ENCODE data around the gene ADRA1B. TPM values are rescaled to one million over a fixed set of nuclear protein-coding genes. Genes with fewer than 3 reads are reported as not detected.

Gene ADRA1B
- total RNA-seq, 2 experiments from 2014 or later: not detected

GRCh38 chr5:159888860-159889259 lies 27.4 kb upstream of the ADRA1B start:
- intact Hi-C loops (cut with micrococcal nuclease): no loop called here
- Mint-ChIP-seq H3K27ac (no peak overlapping the region), H3K36me3 (no peaks in the 10 kb centered on the region), H3K9me3 (no peaks in the 10 kb centered on the region), H3K27me3 (peaks cover 7% of the 10 kb centered on the region), H3K4me3 (no peak overlapping the region), H3K4me1 (ENCODE audit: low read depth) (no peaks in the 10 kb centered on the region)
- ChIA-PET POLR2A (no interaction called here), CTCF (no interaction called here)
- no peak for DNase-seq

GRCh38 chr5:159890141-159890540 lies 26.1 kb upstream of the ADRA1B start:
- Mint-ChIP-seq H3K27me3 (peaks cover 10% of the 10 kb centered on the region), H3K27ac (no peak overlapping the region), H3K9me3 (no peaks in the 10 kb centered on the region), H3K4me1 (ENCODE audit: low read depth) (no peaks in the 10 kb centered on the region), H3K4me3 (no peak overlapping the region), H3K36me3 (no peaks in the 10 kb centered on the region)
- POLR2A ChIA-PET: no interaction called here
- CTCF ChIA-PET: no interaction called here
- intact Hi-C loops (cut with micrococcal nuclease): no loop called here
- DNase-seq: no peak

- H3K27ac Mint-ChIP-seq: no peak overlapping the region
- peaks cover 14% of the 10 kb centered on the region for H3K27me3 Mint-ChIP-seq
- POLR2A ChIA-PET: no interaction called here
Observed at GRCh38 chr5:159891371-159891770, 24.9 kb upstream of the ADRA1B start.

GRCh38 chr5:159893040-159893695 lies 23.1 kb upstream of the ADRA1B start:
- ChIA-PET POLR2A (no interaction called here), CTCF (interaction anchor here (1.0 kb wide), 1 partner anchor 23 kb away, joined by 3 read pairs; no protein-coding TSS in a partner anchor)
- no peaks in the 10 kb centered on the region for H3K36me3 Mint-ChIP-seq
- no peak overlapping the region for H3K4me3 Mint-ChIP-seq
- intact Hi-C loops (cut with micrococcal nuclease): no loop called here
- H3K9me3 Mint-ChIP-seq: no peaks in the 10 kb centered on the region
- H3K27ac Mint-ChIP-seq: no peak overlapping the region
- H3K4me1 Mint-ChIP-seq (ENCODE audit: low read depth): no peaks in the 10 kb centered on the region
- H3K27me3 Mint-ChIP-seq: peaks cover 16% of the 10 kb centered on the region
- DNase-seq: no peak

More at GRCh38 chr5:159891371-159891770, 24.9 kb upstream of the ADRA1B start:
- no peaks in the 10 kb centered on the region for H3K36me3 Mint-ChIP-seq
- intact Hi-C loops (cut with micrococcal nuclease): no loop called here
- H3K4me3 Mint-ChIP-seq: no peak overlapping the region
- DNase-seq: no peak
- CTCF ChIA-PET: no interaction called here
- H3K4me1 Mint-ChIP-seq (ENCODE audit: low read depth): no peaks in the 10 kb centered on the region
- H3K9me3 Mint-ChIP-seq: no peaks in the 10 kb centered on the region

- peaks cover 17% of the 10 kb centered on the region for H3K27me3 Mint-ChIP-seq
- H3K4me1 Mint-ChIP-seq (ENCODE audit: low read depth): no peaks in the 10 kb centered on the region
- DNase-seq: no peak
- H3K4me3 Mint-ChIP-seq: no peak overlapping the region
- H3K9me3 Mint-ChIP-seq: no peaks in the 10 kb centered on the region
- intact Hi-C loops (cut with micrococcal nuclease): no loop called here
- no peaks in the 10 kb centered on the region for H3K36me3 Mint-ChIP-seq
- H3K27ac Mint-ChIP-seq: no peak overlapping the region
- ChIA-PET POLR2A (no interaction called here), CTCF (no interaction called here)
Observed at GRCh38 chr5:159894149-159894720, 22.0 kb upstream of the ADRA1B start.

GRCh38 chr5:159897786-159898393 lies 18.4 kb upstream of the ADRA1B start:
- ChIA-PET POLR2A (no interaction called here), CTCF (no interaction called here)
- Mint-ChIP-seq H3K27ac (no peak overlapping the region), H3K9me3 (no peaks in the 10 kb centered on the region), H3K36me3 (no peaks in the 10 kb centered on the region), H3K27me3 (peaks cover 20% of the 10 kb centered on the region), H3K4me1 (ENCODE audit: low read depth) (no peaks in the 10 kb centered on the region), H3K4me3 (no peak overlapping the region)
- DNase-seq: no peak
- intact Hi-C loops (cut with micrococcal nuclease): no loop called here

GRCh38 chr5:159899067-159900049 lies 16.9 kb upstream of the ADRA1B start:
- Mint-ChIP-seq H3K4me1 (ENCODE audit: low read depth) (no peaks in the 10 kb centered on the region), H3K9me3 (no peaks in the 10 kb centered on the region), H3K36me3 (no peaks in the 10 kb centered on the region), H3K27ac (no peak overlapping the region), H3K4me3 (no peak overlapping the region), H3K27me3 (peaks cover 26% of the 10 kb centered on the region)
- POLR2A ChIA-PET: no interaction called here
- CTCF ChIA-PET: no interaction called here
- intact Hi-C loops (cut with micrococcal nuclease): no loop called here
- no peak for DNase-seq

GRCh38 chr5:159901308-159901707 lies 15.0 kb upstream of the ADRA1B start:
- ChIA-PET CTCF (interaction anchor here (1.4 kb wide), 1 partner anchor 86 kb away, joined by 3 read pairs; no protein-coding TSS in a partner anchor), POLR2A (no interaction called here)
- no peak overlapping the region for H3K4me3 Mint-ChIP-seq
- H3K27me3 Mint-ChIP-seq: peaks cover 20% of the 10 kb centered on the region
- no peaks in the 10 kb centered on the region for H3K9me3 Mint-ChIP-seq
- intact Hi-C loops (cut with micrococcal nuclease): no loop called here
- H3K36me3 Mint-ChIP-seq: no peaks in the 10 kb centered on the region
- DNase-seq: no peak
- H3K27ac Mint-ChIP-seq: no peak overlapping the region
- H3K4me1 Mint-ChIP-seq (ENCODE audit: low read depth): no peaks in the 10 kb centered on the region

GRCh38 chr5:159901772-159902171 lies 14.5 kb upstream of the ADRA1B start:
- Mint-ChIP-seq H3K36me3 (no peaks in the 10 kb centered on the region), H3K4me1 (ENCODE audit: low read depth) (no peaks in the 10 kb centered on the region), H3K27ac (no peak overlapping the region), H3K27me3 (peaks cover 19% of the 10 kb centered on the region), H3K9me3 (no peaks in the 10 kb centered on the region), H3K4me3 (no peak overlapping the region)
- intact Hi-C loops (cut with micrococcal nuclease): no loop called here
- ChIA-PET POLR2A (no interaction called here), CTCF (no interaction called here)
- no peak for DNase-seq

- DNase-seq: no peak
- no peaks in the 10 kb centered on the region for H3K4me1 Mint-ChIP-seq (ENCODE audit: low read depth)
- no peaks in the 10 kb centered on the region for H3K9me3 Mint-ChIP-seq
- H3K4me3 Mint-ChIP-seq: no peak overlapping the region
- POLR2A ChIA-PET: no interaction called here
- H3K27ac Mint-ChIP-seq: no peak overlapping the region
- H3K36me3 Mint-ChIP-seq: no peaks in the 10 kb centered on the region
- intact Hi-C loops (cut with micrococcal nuclease): no loop called here
- H3K27me3 Mint-ChIP-seq: peaks cover 24% of the 10 kb centered on the region
- CTCF ChIA-PET: no interaction called here
Observed at GRCh38 chr5:159902444-159903121, 13.7 kb upstream of the ADRA1B start.

- POLR2A ChIA-PET: no interaction called here
- intact Hi-C loops (cut with micrococcal nuclease): no loop called here
- Mint-ChIP-seq H3K27ac (no peak overlapping the region), H3K4me1 (ENCODE audit: low read depth) (no peaks in the 10 kb centered on the region), H3K9me3 (no peaks in the 10 kb centered on the region), H3K36me3 (no peaks in the 10 kb centered on the region), H3K4me3 (no peak overlapping the region), H3K27me3 (peaks cover 25% of the 10 kb centered on the region)
- no peak for DNase-seq
- CTCF ChIA-PET: no interaction called here
Observed at GRCh38 chr5:159903131-159903530, 13.2 kb upstream of the ADRA1B start.

GRCh38 chr5:159904874-159905273 lies 11.4 kb upstream of the ADRA1B start:
- ChIA-PET CTCF (no interaction called here), POLR2A (no interaction called here)
- intact Hi-C loops (cut with micrococcal nuclease): no loop called here
- Mint-ChIP-seq H3K4me3 (no peak overlapping the region), H3K4me1 (ENCODE audit: low read depth) (no peaks in the 10 kb centered on the region), H3K27me3 (peaks cover 23% of the 10 kb centered on the region), H3K27ac (no peak overlapping the region), H3K9me3 (no peaks in the 10 kb centered on the region), H3K36me3 (no peaks in the 10 kb centered on the region)
- no peak for DNase-seq

All from activated CD4-positive, alpha-beta memory T cell treated with anti-CD3 and anti-CD28 coated beads for 36 hours (primary cell).